ENCODE results near the gene LIX1. TPM values are rescaled to one million over a fixed set of nuclear protein-coding genes. Genes with fewer than 3 reads are reported as not detected.

The LIX1 gene
- polyA plus RNA-seq, 2 of the 4 experiments (the other 2 are of a cell fraction), result not detected

GRCh38 chr5:97163360-97163764, 21.0 kb upstream of the LIX1 start (continued):
- TF ChIP-seq CTCF (IDR thresholded peaks at IDR 0.05) (peak; percentile 67), NR3C1 (IDR thresholded peaks at IDR 0.05) (no peak), PBX3 (IDR thresholded peaks at IDR 0.05) (no peak), ZNF302 (CRISPR knock-in tag; IDR thresholded peaks at IDR 0.05) (no peak), HOXB5 (CRISPR knock-in tag; IDR thresholded peaks at IDR 0.05) (no peak), SMC3 (IDR thresholded peaks at IDR 0.05) (peak; percentile 31; the same call in 1 of the 3 replicates), RAD21 (conservative IDR thresholded peaks at IDR 0.05 in 1 of 2, IDR thresholded peaks at IDR 0.05 in 1 of 2) (peak; percentile 38 to 48; a peak in 3 of 5 replicates), RFX5 (IDR thresholded peaks at IDR 0.05) (no peak)

- 21% methylated on average over 4 of the region's 4 CpGs for WGBS (ENCODE audit: missing lambda C conversion rate)
- FAIRE-seq (peak; percentile 78), DNase-seq (ENCODE audit: low read depth in 1 of 2, low spot score in 1 of 2) (peak; percentile 44 to 85), ATAC-seq (peak; percentile 86 to 93)
- Histone ChIP-seq H3K27ac (no peak overlapping the region), H3K4me3 (no peak overlapping the region), H3K4me1 (peaks cover 9% of the 10 kb centered on the region), H3K9me3 (peaks cover 15% of the 10 kb centered on the region; the same call in 2 of the 3 replicates), H3K4me2 (no peak overlapping the region)
- peak; percentile 85 to 87 for TF ChIP-seq RAD21 (conservative IDR thresholded peaks at IDR 0.05 in 1 of 2, IDR thresholded peaks at IDR 0.05 in 1 of 2)
- TF ChIP-seq RFX5 (IDR thresholded peaks at IDR 0.05), result no peak
- peak; percentile 67 for TF ChIP-seq SMC3 (IDR thresholded peaks at IDR 0.05)
- peak; percentile 96 for TF ChIP-seq CTCF (IDR thresholded peaks at IDR 0.05)
- TF ChIP-seq HDAC2 (IDR thresholded peaks at IDR 0.05), result no peak
- ChIA-PET POLR2A (no interaction called here), CTCF (interaction anchor here (0.6 to 4.3 kb wide), 47 partner anchors 9 to 817 kb away, joined by 3 to 31 read pairs (median 4); partner anchors contain the start of genes ERAP2 and LIX1)
Observed at GRCh38 chr5:97162045-97162444, 19.6 kb upstream of the LIX1 start.

GRCh38 chr5:97157689-97158088, 15.3 kb upstream of the LIX1 start:
- H3K4me1 ChIP-seq, result no peaks in the 10 kb centered on the region
- no peak for ATAC-seq
- WGBS (ENCODE audit: missing lambda C conversion rate), result 95% methylated on average over 2 of the region's 2 CpGs
- ChIA-PET CTCF (interaction anchor here (1.5 to 3.4 kb wide), 2 partner anchors 289 to 556 kb away, joined by 3 to 20 read pairs; no protein-coding TSS in a partner anchor), POLR2A (no interaction called here)
- DNase-seq (ENCODE audit: low read depth in 1 of 2, low spot score in 1 of 2), result no peak
- no peak overlapping the region for H3K4me2 ChIP-seq
- no peak overlapping the region for H3K4me3 ChIP-seq
- no peak for FAIRE-seq
- H3K27ac ChIP-seq, result no peak overlapping the region
- H3K9me3 ChIP-seq, result peaks cover 15% of the 10 kb centered on the region; the same call in 2 of the 3 replicates
- TF ChIP-seq BCL3 (IDR thresholded peaks at IDR 0.05), result no peak
- no peak for TF ChIP-seq CBX8 (IDR thresholded peaks at IDR 0.05)
- no peak for TF ChIP-seq EHF (CRISPR knock-in tag; IDR thresholded peaks at IDR 0.05)

GRCh38 chr5:97151370-97151769, 9.0 kb upstream of the LIX1 start:
- ATAC-seq (no peak), FAIRE-seq (no peak), DNase-seq (ENCODE audit: low read depth in 1 of 2, low spot score in 1 of 2) (no peak)
- CTCF ChIA-PET, result interaction anchor here (0.6 to 3.2 kb wide), 2 partner anchors 11 to 148 kb away, joined by 3 to 12 read pairs; no protein-coding TSS in a partner anchor
- WGBS (ENCODE audit: missing lambda C conversion rate), result 61% methylated on average over 3 of the region's 3 CpGs
- TF ChIP-seq POLR2A (IDR thresholded peaks at IDR 0.05; ENCODE audit: low read length), result no peak
- TF ChIP-seq TP53 (CRISPR knock-in tag; IDR thresholded peaks at IDR 0.05), result no peak
- TF ChIP-seq CHD4 (IDR thresholded peaks at IDR 0.05; ENCODE audit: borderline replicate concordance), result no peak
- no peak for TF ChIP-seq PHF8 (IDR thresholded peaks at IDR 0.05; ENCODE audit: borderline replicate concordance, low read depth)
- TF ChIP-seq NR3C1 (IDR thresholded peaks at IDR 0.05), result no peak
- TF ChIP-seq BCL3 (IDR thresholded peaks at IDR 0.05), result no peak
- H3K4me3 ChIP-seq, result no peak overlapping the region
- no peaks in the 10 kb centered on the region for H3K9me3 ChIP-seq
- POLR2A ChIA-PET, result interaction anchor here (1.1 kb wide), 1 partner anchor 9 kb away, joined by 3 read pairs; the partner anchor contains the start of gene LIX1
- H3K4me1 ChIP-seq, result no peaks in the 10 kb centered on the region
- H3K27ac ChIP-seq, result no peak overlapping the region
- no peak overlapping the region for H3K4me2 ChIP-seq
